OCI-LY3 (cell line): ENCODE data around the gene ITPR1.

ENCODE experiments used
- CTCF ChIP-seq: fragments of 200-600, 300-600 bp; sonication (generic); IDR thresholded peaks from 2 replicates; pipeline ENCODE4 v1.5.1; 2014; ENCODE audit warnings: antibody characterized with exemption, low read length, low read depth
- EZH2phosphoT487 ChIP-seq: fragments of 200-600 bp; shearing (Covaris generic); IDR thresholded peaks from 2 replicates; pipeline ENCODE4 v1.6.1; 2018; ENCODE audit warnings: antibody characterized with exemption, mixed run types, low read depth

DNA sequence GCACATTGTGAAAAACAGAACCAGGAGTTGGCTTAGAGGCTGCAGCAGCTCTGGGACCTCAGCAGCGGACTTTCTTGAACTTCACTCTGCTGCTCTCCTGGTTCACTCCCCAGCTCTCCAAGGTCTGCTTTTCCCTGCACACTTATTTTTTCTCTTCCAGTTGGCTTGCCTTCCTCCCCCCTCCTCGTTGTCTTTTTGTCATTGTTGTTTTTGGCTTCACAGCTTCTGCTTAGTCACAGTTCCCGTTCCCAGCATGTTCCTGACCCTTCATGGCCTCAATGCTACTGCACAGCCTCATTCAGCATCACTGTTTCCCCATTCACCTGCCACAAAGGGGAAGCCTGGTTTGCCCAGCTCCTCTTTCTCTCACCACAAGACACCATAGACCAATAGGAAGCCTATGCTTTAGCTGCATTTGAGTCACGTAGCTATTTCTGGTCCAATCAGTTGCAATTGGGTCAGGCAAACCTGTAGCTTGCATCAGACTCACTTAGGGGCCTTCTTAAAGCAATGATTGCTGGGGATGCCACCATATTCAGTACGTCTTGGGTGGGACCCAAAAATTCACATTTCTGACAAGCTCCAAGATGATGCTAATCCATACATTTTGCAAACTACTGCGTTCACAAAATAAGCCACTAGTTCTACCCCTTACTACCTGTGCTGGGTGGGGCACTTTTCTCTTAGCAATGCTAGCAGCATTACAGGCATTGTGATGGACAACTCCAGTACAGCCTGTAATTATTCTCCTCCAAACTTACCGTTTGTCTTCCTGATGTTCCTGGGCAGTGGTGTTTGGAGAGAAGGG is 18.3 kb upstream of the ITPR1 start:
- TF ChIP-seq CTCF (no peak), EZH2phosphoT487 (no peak)
